Pons (tissue), 1 donor: ENCODE results near the gene TUBB4A.

Source experiments
- DNase-seq: peaks from one replicate; pipeline ENCODE4 v3.0.0-alpha.2; 2016; ENCODE audit warnings: low spot score

TUBB4A gene

GRCh38 chr19:6466526-6467248 lies 35.4 kb downstream of the TUBB4A start:
- DNase-seq: no peak

DNA sequence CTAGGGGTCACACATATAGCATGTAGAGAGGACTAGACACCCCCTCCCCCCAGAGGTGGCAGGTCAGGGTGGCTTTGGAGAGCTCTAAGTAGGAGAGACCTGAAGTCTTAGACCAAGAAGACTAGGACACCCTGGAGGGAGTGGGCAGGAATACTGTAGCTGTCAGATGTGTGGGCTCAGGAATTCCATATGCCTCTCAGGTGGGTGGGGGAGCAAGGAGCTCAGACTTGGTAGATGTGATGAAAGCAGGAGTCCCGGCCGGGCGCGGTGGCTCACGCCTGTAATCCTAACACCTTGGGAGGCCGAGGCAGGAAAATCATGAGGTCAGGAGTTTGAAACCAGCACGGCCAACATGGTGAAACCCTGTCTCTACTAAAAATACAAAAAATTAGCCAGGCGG lies 36.4 kb downstream of the TUBB4A start:
- DNase-seq: no peak

DNA sequence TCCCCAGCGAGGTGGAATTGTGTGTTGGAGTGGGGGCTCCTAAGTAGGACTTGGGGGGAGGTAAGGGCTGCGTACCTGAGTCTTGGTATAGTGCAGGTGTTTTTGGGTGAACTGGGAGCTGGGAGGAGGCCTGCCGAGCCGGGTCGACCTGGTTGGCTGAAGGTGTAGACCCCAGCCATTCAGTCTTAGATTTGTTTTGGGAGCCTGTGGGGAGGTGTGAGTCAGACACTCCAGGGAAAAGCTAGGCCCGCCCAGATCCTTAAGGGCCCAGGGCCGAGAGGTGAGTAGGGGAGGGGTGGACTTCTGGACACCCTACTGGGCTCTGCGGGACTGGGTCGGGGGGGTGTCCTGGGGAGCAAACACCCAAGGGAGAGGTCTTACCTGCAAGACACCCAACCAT lies 37.1 kb downstream of the TUBB4A start:
- no peak for DNase-seq

- DNase-seq: no peak
Measured at GRCh38 chr19:6464070-6464873, 37.8 kb downstream of the TUBB4A start, which contains the start of gene CRB3. Gene CRB3, plus strand, starts transcription at chr19:6464271. Its CDS starts 431 bp downstream, at chr19:6464702.

DNA sequence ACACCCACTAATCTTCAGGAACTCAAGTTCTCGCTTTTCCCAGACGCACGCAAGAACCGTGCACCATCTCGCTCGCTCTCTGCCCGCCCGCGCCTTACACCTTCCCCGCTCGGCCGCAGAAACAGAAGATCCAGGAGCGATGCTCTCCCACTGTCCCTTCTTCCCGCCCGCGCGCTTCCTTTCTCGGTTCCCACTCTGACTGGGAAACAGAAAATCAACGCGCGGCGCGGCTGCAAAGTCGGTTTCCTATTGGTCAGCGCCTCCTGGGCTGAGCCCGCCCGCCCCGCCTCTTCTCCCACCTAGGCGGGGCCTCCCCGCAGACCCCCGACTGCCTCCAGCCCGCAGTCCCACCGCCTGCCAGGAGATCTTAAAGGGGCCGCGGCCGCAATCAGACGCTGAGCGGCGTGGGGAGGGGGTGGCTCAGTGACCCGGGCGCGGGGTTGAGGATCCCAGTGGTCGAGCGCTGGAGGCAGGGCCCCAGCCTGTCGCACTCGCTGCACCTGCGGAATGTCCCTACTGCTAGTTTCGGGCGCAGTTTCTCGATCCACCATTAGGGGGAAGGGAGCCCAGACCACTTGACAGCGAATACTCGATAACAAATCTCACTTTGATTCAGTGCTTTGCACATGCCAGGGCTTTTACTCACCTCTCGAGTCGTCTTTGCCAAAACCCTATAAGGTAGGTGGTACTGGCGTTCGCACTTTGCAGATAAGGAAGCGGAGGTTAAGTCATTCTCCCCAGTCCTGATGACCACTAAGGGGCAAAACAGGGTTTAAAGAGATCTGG lies 41.8 kb downstream of the TUBB4A start:
- DNase-seq: peak; percentile 97

GRCh38 chr19:6459262-6460098 lies 42.6 kb downstream of the TUBB4A start, which contains the start of gene SLC25A23:
Gene SLC25A23, minus strand, starts transcription at chr19:6459792. Its CDS starts 164 bp downstream, at chr19:6459628.
- no peak for DNase-seq

- DNase-seq: no peak
Measured at GRCh38 chr19:6458695-6459261, 43.3 kb downstream of the TUBB4A start.

GRCh38 chr19:6457958-6458694 lies 44.0 kb downstream of the TUBB4A start:
- no peak for DNase-seq

- DNase-seq: no peak
Measured at GRCh38 chr19:6455924-6456323, 46.2 kb downstream of the TUBB4A start.

GRCh38 chr19:6453951-6454565 lies 48.1 kb downstream of the TUBB4A start:
- DNase-seq: no peak

- no peak for DNase-seq
Measured at GRCh38 chr19:6452899-6453298, 49.2 kb downstream of the TUBB4A start.

GRCh38 chr19:6452223-6452614 lies 49.9 kb downstream of the TUBB4A start:
- no peak for DNase-seq

- no peak for DNase-seq
Measured at GRCh38 chr19:6451583-6452222, 50.4 kb downstream of the TUBB4A start.

GRCh38 chr19:6450166-6450565 lies 51.9 kb downstream of the TUBB4A start:
- DNase-seq: no peak

DNA sequence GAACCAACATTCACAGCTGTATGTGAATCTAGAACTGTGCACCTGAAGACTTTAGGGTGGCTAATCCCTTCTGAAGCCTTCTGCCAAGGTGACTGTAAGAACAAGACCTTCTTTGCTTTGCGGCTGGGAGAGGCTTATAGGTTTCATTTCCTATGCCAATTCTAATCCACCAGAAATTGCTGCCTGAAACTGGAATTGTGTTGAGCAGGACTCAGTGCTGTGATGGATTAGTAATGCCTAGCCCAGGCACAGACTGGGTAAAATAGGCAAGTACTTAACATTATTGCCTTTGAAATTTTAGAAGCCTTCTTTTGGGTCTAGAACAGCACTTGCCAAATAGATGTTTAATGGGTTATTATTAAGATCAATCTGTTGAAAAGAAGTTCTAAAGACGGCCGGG lies 54.1 kb downstream of the TUBB4A start:
- DNase-seq: no peak

DNA sequence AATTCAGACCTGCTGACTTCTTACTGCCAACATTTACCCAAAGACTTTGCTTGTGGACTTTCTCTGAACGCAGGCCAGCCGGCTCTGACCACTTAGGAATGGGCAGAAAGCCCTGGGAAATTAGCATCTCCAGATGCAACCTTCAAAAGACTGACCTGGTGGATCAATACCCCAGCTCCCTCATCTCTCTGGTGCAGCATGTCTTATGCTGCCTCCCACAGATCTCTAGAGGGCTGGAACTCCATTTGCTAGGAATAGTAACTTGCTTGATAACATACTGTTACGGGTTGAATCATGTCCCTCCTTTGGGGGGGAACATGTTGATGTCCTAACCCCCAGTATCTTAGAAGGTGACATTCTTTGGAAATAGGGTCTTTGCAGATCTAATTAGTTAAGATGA lies 55.7 kb downstream of the TUBB4A start:
- no peak for DNase-seq
